GM23338 (cell line): Measurements from ENCODE around the gene MMP28. TPM values are rescaled to one million over a fixed set of nuclear protein-coding genes. Genes with fewer than 3 reads are reported as not detected.

ENCODE experiments used
- ATAC-seq: fragments of 200-7000 bp; cut with Tn5 transposase; 3 replicates; pipeline ENCODE4 v1.9.1; 2020
- DNase-seq: peaks from one replicate; pipeline ENCODE4 v3.0.0-alpha.2; 2015; ENCODE audit warnings: low spot score
- H2AFZ ChIP-seq: fragments of 200-600 bp; sonication (generic); 2 replicates; pipeline ENCODE4 v1.8.0; 2016; ENCODE audit warnings: antibody characterized with exemption, mild to moderate bottlenecking, moderate library complexity
- H3F3A ChIP-seq: fragments of 200-600 bp; sonication (generic); replicated peaks from 2 replicates; pipeline ENCODE4 v1.8.0; 2017; ENCODE audit warnings: antibody characterized with exemption, mixed run types, low read depth
- H3K27ac ChIP-seq: fragments of 200-600 bp; sonication (generic); 2 replicates; pipeline ENCODE4 v1.6.1; 2016; ENCODE audit warnings: low read depth
- H3K27me3 ChIP-seq: fragments of 200-600 bp; sonication (generic); 2 replicates; pipeline ENCODE4 v1.8.0; 2016; ENCODE audit warnings: mild to moderate bottlenecking, mixed run types, moderate library complexity; ENCODE audit not compliant: insufficient read depth
- H3K36me3 ChIP-seq: fragments of 200-600 bp; sonication (generic); 2 replicates; pipeline ENCODE4 v1.8.0; 2016; ENCODE audit warnings: mild to moderate bottlenecking; ENCODE audit not compliant: insufficient read depth
- H3K4me1 ChIP-seq: fragments of 200-600 bp; sonication (generic); 2 replicates; pipeline ENCODE4 v1.8.0; 2016; ENCODE audit warnings: mild to moderate bottlenecking, moderate library complexity; ENCODE audit not compliant: insufficient read depth
- H3K4me2 ChIP-seq: fragments of 200-600 bp; sonication (generic); 2 replicates; pipeline ENCODE4 v1.7.1; 2017; ENCODE audit warnings: mixed run types
- H3K4me3 ChIP-seq: fragments of 200-600 bp; sonication (generic); 2 replicates; pipeline ENCODE4 v1.6.1; 2016; ENCODE audit warnings: mixed run types
- H3K79me2 ChIP-seq: fragments of 200-600 bp; sonication (generic); replicated peaks from 2 replicates; pipeline ENCODE4 v1.8.0; 2017; ENCODE audit warnings: mild to moderate bottlenecking; ENCODE audit not compliant: insufficient read depth
- H3K9me2 ChIP-seq: fragments of 200-600 bp; sonication (generic); 2 replicates; pipeline ENCODE4 v1.8.0; 2017; ENCODE audit not compliant: insufficient read depth
- H4K20me1 ChIP-seq: fragments of 200-600 bp; sonication (generic); replicated peaks from 2 replicates; pipeline ENCODE4 v1.8.0; 2017; ENCODE audit warnings: mild to moderate bottlenecking; ENCODE audit not compliant: insufficient read depth
- H3K27ac Mint-ChIP-seq: 2 replicates; pipeline ENCODE4 v1.8.0; 2020; ENCODE audit warnings: inconsistent platforms, mild to moderate bottlenecking, moderate library complexity, mixed read lengths
- H3K27me3 Mint-ChIP-seq: 3 replicates; pipeline ENCODE4 v1.8.0; 2022; ENCODE audit warnings: low read depth, mild to moderate bottlenecking, moderate library complexity, mixed read lengths, inconsistent platforms; ENCODE audit not compliant: insufficient read depth, poor library complexity
- H3K36me3 Mint-ChIP-seq: 3 replicates; pipeline ENCODE4 v1.8.0; 2021; ENCODE audit warnings: low read depth, mild to moderate bottlenecking, inconsistent platforms, moderate library complexity, mixed read lengths
- H3K4me1 Mint-ChIP-seq: 3 replicates; pipeline ENCODE4 v1.8.0; 2020; ENCODE audit warnings: mild to moderate bottlenecking, inconsistent platforms, mixed read lengths
- H3K4me3 Mint-ChIP-seq: 3 replicates; pipeline ENCODE4 v1.8.0; 2021; ENCODE audit warnings: moderate library complexity, mild to moderate bottlenecking, inconsistent platforms, mixed read lengths
- H3K9me3 Mint-ChIP-seq: 3 replicates; pipeline ENCODE4 v1.8.0; 2020; ENCODE audit warnings: moderate library complexity, mild to moderate bottlenecking, inconsistent platforms, mixed read lengths
- EZH2 ChIP-seq: fragments of 200-600 bp; sonication (generic); IDR thresholded peaks from one replicate; pipeline ENCODE4 v1.8.0; 2017; ENCODE audit warnings: antibody characterized with exemption, mild to moderate bottlenecking, low read depth; ENCODE audit not compliant: unreplicated experiment
- EZH2phosphoT487 ChIP-seq: fragments of 200-600 bp; sonication (generic); IDR thresholded peaks from one replicate; pipeline ENCODE4 v1.8.1; 2018; ENCODE audit warnings: antibody characterized with exemption; ENCODE audit not compliant: unreplicated experiment
- polyA plus RNA-seq: library from polyadenylated mRNA; unstranded; fragments of >200 nt; fragmentation: Nextera tagmentation; extraction: Ambion mirVana; gene quantifications from 2 replicates; pipeline ENCODE4 v1.2.1, GENCODE V29; 2016
- total RNA-seq: library from RNA; depleted of rRNA; stranded (reverse); fragments of >200 nt; shearing (Covaris generic); gene quantifications from 2 replicates; pipeline ENCODE4 v1.2.3, GENCODE V29; 2014
- TF ChIP-seq, protein P1 (sequence below): IDR thresholded peaks from one replicate; pipeline ENCODE4 v1.6.1; 2018; ENCODE audit warnings: antibody characterized with exemption; ENCODE audit not compliant: unreplicated experiment
- TF ChIP-seq, protein P2 (sequence below), 2 experiments: fragments of 200-600 bp in 1 of 2; sonication (generic) in 1 of 2; conservative IDR thresholded peaks; 2 replicates each; pipeline versions ENCODE4 v1.5.1 to v1.6.1; 2016 to 2017; ENCODE audit warnings: antibody characterized with exemption in 2 of 2, low read depth in 2 of 2, mild to moderate bottlenecking in 2 of 2, moderate library complexity in 1 of 2
- TF ChIP-seq, protein P3 (sequence below): fragments of 250-450 bp; sonication (Bioruptor Pico); IDR thresholded peaks from 2 replicates; pipeline ENCODE4 v1.5.0; 2020; ENCODE audit warnings: mild to moderate bottlenecking, moderate library complexity

The MMP28 gene
- total and polyA plus RNA-seq, 2 experiments from 2014 or later: not detected

- Histone ChIP-seq H2AFZ (no peak overlapping the region), H3K9me2 (peaks cover 6% of the 10 kb centered on the region; the same call in 1 of the 2 replicates), H3K27ac (no peak overlapping the region), H3K4me1 (peaks cover 4% of the 10 kb centered on the region; the same call in 1 of the 2 replicates), H3K4me2 (no peak overlapping the region), H3K27me3 (peaks cover 57% of the 10 kb centered on the region), H3K79me2 (no peaks in the 10 kb centered on the region), H3K36me3 (no peaks in the 10 kb centered on the region), H3K4me3 (no peak overlapping the region), H3F3A (peaks cover 8% of the 10 kb centered on the region; the same call in 1 of the 2 replicates), H4K20me1 (no peaks in the 10 kb centered on the region; the same call in 1 of the 2 replicates)
- Mint-ChIP-seq H3K4me3 (no peak overlapping the region), H3K4me1 (peaks cover 11% of the 10 kb centered on the region), H3K36me3 (0 out of 3 replicates have a peak, but pooled peaks cover 8% of the 10 kb centered on the region), H3K27ac (no peak overlapping the region), H3K9me3 (peaks cover 12% of the 10 kb centered on the region; the same call in 2 of the 3 replicates), H3K27me3 (peaks cover 30% of the 10 kb centered on the region)
- DNase-seq (no peak), ATAC-seq (no peak)
- TF ChIP-seq, protein P1, sequence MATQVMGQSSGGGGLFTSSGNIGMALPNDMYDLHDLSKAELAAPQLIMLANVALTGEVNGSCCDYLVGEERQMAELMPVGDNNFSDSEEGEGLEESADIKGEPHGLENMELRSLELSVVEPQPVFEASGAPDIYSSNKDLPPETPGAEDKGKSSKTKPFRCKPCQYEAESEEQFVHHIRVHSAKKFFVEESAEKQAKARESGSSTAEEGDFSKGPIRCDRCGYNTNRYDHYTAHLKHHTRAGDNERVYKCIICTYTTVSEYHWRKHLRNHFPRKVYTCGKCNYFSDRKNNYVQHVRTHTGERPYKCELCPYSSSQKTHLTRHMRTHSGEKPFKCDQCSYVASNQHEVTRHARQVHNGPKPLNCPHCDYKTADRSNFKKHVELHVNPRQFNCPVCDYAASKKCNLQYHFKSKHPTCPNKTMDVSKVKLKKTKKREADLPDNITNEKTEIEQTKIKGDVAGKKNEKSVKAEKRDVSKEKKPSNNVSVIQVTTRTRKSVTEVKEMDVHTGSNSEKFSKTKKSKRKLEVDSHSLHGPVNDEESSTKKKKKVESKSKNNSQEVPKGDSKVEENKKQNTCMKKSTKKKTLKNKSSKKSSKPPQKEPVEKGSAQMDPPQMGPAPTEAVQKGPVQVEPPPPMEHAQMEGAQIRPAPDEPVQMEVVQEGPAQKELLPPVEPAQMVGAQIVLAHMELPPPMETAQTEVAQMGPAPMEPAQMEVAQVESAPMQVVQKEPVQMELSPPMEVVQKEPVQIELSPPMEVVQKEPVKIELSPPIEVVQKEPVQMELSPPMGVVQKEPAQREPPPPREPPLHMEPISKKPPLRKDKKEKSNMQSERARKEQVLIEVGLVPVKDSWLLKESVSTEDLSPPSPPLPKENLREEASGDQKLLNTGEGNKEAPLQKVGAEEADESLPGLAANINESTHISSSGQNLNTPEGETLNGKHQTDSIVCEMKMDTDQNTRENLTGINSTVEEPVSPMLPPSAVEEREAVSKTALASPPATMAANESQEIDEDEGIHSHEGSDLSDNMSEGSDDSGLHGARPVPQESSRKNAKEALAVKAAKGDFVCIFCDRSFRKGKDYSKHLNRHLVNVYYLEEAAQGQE: no peak
- TF ChIP-seq, protein P2, sequence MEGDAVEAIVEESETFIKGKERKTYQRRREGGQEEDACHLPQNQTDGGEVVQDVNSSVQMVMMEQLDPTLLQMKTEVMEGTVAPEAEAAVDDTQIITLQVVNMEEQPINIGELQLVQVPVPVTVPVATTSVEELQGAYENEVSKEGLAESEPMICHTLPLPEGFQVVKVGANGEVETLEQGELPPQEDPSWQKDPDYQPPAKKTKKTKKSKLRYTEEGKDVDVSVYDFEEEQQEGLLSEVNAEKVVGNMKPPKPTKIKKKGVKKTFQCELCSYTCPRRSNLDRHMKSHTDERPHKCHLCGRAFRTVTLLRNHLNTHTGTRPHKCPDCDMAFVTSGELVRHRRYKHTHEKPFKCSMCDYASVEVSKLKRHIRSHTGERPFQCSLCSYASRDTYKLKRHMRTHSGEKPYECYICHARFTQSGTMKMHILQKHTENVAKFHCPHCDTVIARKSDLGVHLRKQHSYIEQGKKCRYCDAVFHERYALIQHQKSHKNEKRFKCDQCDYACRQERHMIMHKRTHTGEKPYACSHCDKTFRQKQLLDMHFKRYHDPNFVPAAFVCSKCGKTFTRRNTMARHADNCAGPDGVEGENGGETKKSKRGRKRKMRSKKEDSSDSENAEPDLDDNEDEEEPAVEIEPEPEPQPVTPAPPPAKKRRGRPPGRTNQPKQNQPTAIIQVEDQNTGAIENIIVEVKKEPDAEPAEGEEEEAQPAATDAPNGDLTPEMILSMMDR (conservative IDR thresholded peaks at IDR 0.05; ENCODE audit: low read depth in 2 of 2): no peak
- TF ChIP-seq EZH2: no peak
- TF ChIP-seq EZH2phosphoT487: no peak
- TF ChIP-seq, protein P3, sequence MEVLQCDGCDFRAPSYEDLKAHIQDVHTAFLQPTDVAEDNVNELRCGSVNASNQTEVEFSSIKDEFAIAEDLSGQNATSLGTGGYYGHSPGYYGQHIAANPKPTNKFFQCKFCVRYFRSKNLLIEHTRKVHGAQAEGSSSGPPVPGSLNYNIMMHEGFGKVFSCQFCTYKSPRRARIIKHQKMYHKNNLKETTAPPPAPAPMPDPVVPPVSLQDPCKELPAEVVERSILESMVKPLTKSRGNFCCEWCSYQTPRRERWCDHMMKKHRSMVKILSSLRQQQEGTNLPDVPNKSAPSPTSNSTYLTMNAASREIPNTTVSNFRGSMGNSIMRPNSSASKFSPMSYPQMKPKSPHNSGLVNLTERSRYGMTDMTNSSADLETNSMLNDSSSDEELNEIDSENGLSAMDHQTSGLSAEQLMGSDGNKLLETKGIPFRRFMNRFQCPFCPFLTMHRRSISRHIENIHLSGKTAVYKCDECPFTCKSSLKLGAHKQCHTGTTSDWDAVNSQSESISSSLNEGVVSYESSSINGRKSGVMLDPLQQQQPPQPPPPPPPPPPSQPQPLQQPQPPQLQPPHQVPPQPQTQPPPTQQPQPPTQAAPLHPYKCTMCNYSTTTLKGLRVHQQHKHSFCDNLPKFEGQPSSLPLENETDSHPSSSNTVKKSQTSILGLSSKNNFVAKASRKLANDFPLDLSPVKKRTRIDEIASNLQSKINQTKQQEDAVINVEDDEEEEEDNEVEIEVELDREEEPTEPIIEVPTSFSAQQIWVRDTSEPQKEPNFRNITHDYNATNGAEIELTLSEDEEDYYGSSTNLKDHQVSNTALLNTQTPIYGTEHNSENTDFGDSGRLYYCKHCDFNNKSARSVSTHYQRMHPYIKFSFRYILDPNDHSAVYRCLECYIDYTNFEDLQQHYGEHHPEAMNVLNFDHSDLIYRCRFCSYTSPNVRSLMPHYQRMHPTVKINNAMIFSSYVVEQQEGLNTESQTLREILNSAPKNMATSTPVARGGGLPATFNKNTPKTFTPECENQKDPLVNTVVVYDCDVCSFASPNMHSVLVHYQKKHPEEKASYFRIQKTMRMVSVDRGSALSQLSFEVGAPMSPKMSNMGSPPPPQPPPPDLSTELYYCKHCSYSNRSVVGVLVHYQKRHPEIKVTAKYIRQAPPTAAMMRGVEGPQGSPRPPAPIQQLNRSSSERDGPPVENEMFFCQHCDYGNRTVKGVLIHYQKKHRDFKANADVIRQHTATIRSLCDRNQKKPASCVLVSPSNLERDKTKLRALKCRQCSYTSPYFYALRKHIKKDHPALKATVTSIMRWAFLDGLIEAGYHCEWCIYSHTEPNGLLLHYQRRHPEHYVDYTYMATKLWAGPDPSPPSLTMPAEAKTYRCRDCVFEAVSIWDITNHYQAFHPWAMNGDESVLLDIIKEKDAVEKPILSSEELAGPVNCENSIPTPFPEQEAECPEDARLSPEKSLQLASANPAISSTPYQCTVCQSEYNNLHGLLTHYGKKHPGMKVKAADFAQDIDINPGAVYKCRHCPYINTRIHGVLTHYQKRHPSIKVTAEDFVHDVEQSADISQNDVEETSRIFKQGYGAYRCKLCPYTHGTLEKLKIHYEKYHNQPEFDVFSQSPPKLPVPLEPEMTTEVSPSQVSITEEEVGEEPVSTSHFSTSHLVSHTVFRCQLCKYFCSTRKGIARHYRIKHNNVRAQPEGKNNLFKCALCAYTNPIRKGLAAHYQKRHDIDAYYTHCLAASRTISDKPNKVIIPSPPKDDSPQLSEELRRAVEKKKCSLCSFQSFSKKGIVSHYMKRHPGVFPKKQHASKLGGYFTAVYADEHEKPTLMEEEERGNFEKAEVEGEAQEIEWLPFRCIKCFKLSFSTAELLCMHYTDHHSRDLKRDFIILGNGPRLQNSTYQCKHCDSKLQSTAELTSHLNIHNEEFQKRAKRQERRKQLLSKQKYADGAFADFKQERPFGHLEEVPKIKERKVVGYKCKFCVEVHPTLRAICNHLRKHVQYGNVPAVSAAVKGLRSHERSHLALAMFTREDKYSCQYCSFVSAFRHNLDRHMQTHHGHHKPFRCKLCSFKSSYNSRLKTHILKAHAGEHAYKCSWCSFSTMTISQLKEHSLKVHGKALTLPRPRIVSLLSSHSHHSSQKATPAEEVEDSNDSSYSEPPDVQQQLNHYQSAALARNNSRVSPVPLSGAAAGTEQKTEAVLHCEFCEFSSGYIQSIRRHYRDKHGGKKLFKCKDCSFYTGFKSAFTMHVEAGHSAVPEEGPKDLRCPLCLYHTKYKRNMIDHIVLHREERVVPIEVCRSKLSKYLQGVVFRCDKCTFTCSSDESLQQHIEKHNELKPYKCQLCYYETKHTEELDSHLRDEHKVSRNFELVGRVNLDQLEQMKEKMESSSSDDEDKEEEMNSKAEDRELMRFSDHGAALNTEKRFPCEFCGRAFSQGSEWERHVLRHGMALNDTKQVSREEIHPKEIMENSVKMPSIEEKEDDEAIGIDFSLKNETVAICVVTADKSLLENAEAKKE (CRISPR knock-in tag): no peak
These were observed 55.2 kb downstream of the MMP28 start for GRCh38 chr17:35740216-35740615.
